Neural progenitor cell (in vitro differentiated cells): ENCODE data around the gene ERMP1. TPM values are rescaled to one million over a fixed set of nuclear protein-coding genes. Genes with fewer than 3 reads are reported as not detected.

Source experiments
- DNase-seq: peaks from one replicate; pipeline ENCODE4 v3.0.0-alpha.2; 2016; ENCODE audit warnings: low spot score
- H2AFZ ChIP-seq: fragments of 200-600 bp; sonication (generic); replicated peaks from 2 replicates; pipeline ENCODE4 v1.6.1; 2016; ENCODE audit warnings: antibody characterized with exemption
- H3F3A ChIP-seq: fragments of 200-600 bp; sonication (generic); 2 replicates; pipeline ENCODE4 v1.6.1; 2016; ENCODE audit warnings: antibody characterized with exemption, low read depth
- H3K27ac ChIP-seq: fragments of 200-600 bp; sonication (generic); 2 replicates; pipeline ENCODE4 v1.5.1; 2016; ENCODE audit warnings: mild to moderate bottlenecking
- H3K27me3 ChIP-seq: fragments of 200-600 bp; sonication (generic); 2 replicates; pipeline ENCODE4 v1.6.1; 2016; ENCODE audit warnings: mild to moderate bottlenecking, moderate library complexity
- H3K36me3 ChIP-seq: fragments of 200-600 bp; sonication (generic); 2 replicates; pipeline ENCODE4 v1.5.1; 2016
- H3K4me1 ChIP-seq: fragments of 200-600 bp; sonication (generic); 2 replicates; pipeline ENCODE4 v1.6.1; 2016; ENCODE audit warnings: mixed run types
- H3K4me2 ChIP-seq: fragments of 200-600 bp; sonication (generic); 2 replicates; pipeline ENCODE4 v1.6.1; 2016
- H3K4me3 ChIP-seq: fragments of 200-600 bp; sonication (generic); 2 replicates; pipeline ENCODE4 v1.5.1; 2016
- H3K79me2 ChIP-seq: fragments of 200-600 bp; sonication (generic); 2 replicates; pipeline ENCODE4 v1.6.1; 2016; ENCODE audit warnings: low read depth
- H3K9ac ChIP-seq: fragments of 200-600 bp; sonication (generic); 2 replicates; pipeline ENCODE4 v1.6.1; 2016
- H3K9me3 ChIP-seq: fragments of 200-600 bp; sonication (generic); 2 replicates; pipeline ENCODE4 v1.5.1; 2016; ENCODE audit warnings: low read depth
- H4K20me1 ChIP-seq: fragments of 200-600 bp; sonication (generic); 2 replicates; pipeline ENCODE4 v1.6.1; 2016; ENCODE audit warnings: low read depth
- H3K27ac Mint-ChIP-seq: 3 replicates; pipeline ENCODE4 v1.8.0; 2021; ENCODE audit warnings: mixed read lengths
- H3K27me3 Mint-ChIP-seq: 2 replicates; pipeline ENCODE4 v1.8.0; 2022; ENCODE audit warnings: low read depth, mild to moderate bottlenecking, inconsistent platforms, moderate library complexity, mixed read lengths; ENCODE audit not compliant: insufficient read depth
- H3K36me3 Mint-ChIP-seq: 3 replicates; pipeline ENCODE4 v1.8.0; 2021; ENCODE audit warnings: mixed read lengths
- H3K4me1 Mint-ChIP-seq: 3 replicates; pipeline ENCODE4 v1.8.0; 2021; ENCODE audit warnings: mixed read lengths
- H3K4me3 Mint-ChIP-seq: 3 replicates; pipeline ENCODE4 v1.8.0; 2021; ENCODE audit warnings: mild to moderate bottlenecking, moderate library complexity, mixed read lengths
- H3K9me3 Mint-ChIP-seq: 3 replicates; pipeline ENCODE4 v1.8.0; 2020; ENCODE audit warnings: mixed read lengths
- CTCF ChIP-seq: fragments of 200-600 bp; sonication (generic); IDR thresholded peaks from 2 replicates; pipeline ENCODE4 v1.5.1; 2017; ENCODE audit warnings: antibody characterized with exemption, mild to moderate bottlenecking
- EZH2 ChIP-seq: fragments of 200-600 bp; sonication (generic); IDR thresholded peaks from 2 replicates; pipeline ENCODE4 v1.6.1; 2017; ENCODE audit warnings: antibody characterized with exemption, mild to moderate bottlenecking, moderate library complexity
- EZH2phosphoT487 ChIP-seq: fragments of 200-600 bp; sonication (generic); IDR thresholded peaks from 2 replicates; pipeline ENCODE4 v1.6.1; 2017; ENCODE audit warnings: antibody characterized with exemption
- total RNA-seq: library from RNA; depleted of rRNA; stranded (reverse); fragments of >200 nt; gene quantifications from 2 replicates; pipeline ENCODE4 v1.2.3, GENCODE V29; 2015; ENCODE audit warnings: low replicate concordance

The ERMP1 gene
- total RNA-seq, 1 donor from 2014 or later, result 25.5 TPM

- TF ChIP-seq EZH2phosphoT487, result no peak
- no peak for TF ChIP-seq CTCF
- Histone ChIP-seq H3K27ac (no peak overlapping the region), H3K4me2 (no peak overlapping the region), H3F3A (no peaks in the 10 kb centered on the region), H3K9ac (no peak overlapping the region), H3K9me3 (no peaks in the 10 kb centered on the region), H2AFZ (no peak overlapping the region), H3K27me3 (no peaks in the 10 kb centered on the region), H3K4me1 (no peaks in the 10 kb centered on the region), H3K4me3 (no peak overlapping the region), H3K79me2 (no peaks in the 10 kb centered on the region), H4K20me1 (no peaks in the 10 kb centered on the region), H3K36me3 (peaks cover 6% of the 10 kb centered on the region)
- DNase-seq, result no peak
- no peak overlapping the region for H3K4me3 Mint-ChIP-seq
- H3K27me3 Mint-ChIP-seq, result no peaks in the 10 kb centered on the region
- H3K36me3 Mint-ChIP-seq, result peaks cover 2% of the 10 kb centered on the region
- no peaks in the 10 kb centered on the region for H3K9me3 Mint-ChIP-seq
- no peak overlapping the region for H3K27ac Mint-ChIP-seq
- H3K4me1 Mint-ChIP-seq, result no peaks in the 10 kb centered on the region
These were observed 21.2 kb downstream of the ERMP1 start for GRCh38 chr9:5811751-5812150.

DNA sequence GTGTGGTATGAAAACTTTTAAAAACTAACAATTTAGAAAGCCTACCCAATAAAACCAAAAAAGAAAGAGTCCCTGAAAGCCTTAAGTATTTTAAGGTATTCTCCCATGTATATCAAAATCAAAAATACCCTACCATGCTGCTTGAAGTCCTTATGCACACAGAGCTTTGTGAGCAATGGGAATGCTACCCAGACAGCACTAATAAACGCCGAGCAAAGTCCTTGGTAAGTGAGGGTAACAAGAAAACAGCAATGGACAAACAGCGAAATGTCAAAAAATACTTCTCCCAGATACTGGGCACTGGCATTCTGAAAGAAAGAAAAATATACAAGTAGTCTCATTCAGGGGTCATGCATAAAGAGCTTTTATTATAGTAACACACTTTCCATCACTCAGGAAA, 27.4 kb downstream of the ERMP1 start:
- H3K79me2 ChIP-seq, result no peaks in the 10 kb centered on the region
- H3K4me3 ChIP-seq, result no peak overlapping the region
- no peaks in the 10 kb centered on the region for H3K36me3 ChIP-seq
- no peaks in the 10 kb centered on the region for H3K9me3 ChIP-seq
- no peaks in the 10 kb centered on the region for H3F3A ChIP-seq
- no peaks in the 10 kb centered on the region for H3K27me3 ChIP-seq
- Mint-ChIP-seq H3K9me3 (no peaks in the 10 kb centered on the region), H3K36me3 (no peaks in the 10 kb centered on the region), H3K4me3 (no peak overlapping the region), H3K4me1 (no peaks in the 10 kb centered on the region), H3K27ac (no peak overlapping the region), H3K27me3 (no peaks in the 10 kb centered on the region)
- no peak overlapping the region for H3K4me2 ChIP-seq
- H2AFZ ChIP-seq, result no peak overlapping the region
- no peak for DNase-seq
- H3K4me1 ChIP-seq, result no peaks in the 10 kb centered on the region
- H4K20me1 ChIP-seq, result no peaks in the 10 kb centered on the region
- no peak for TF ChIP-seq CTCF
- no peak for TF ChIP-seq EZH2
- TF ChIP-seq EZH2phosphoT487, result no peak
- no peak overlapping the region for H3K27ac ChIP-seq
- H3K9ac ChIP-seq, result no peak overlapping the region

DNA sequence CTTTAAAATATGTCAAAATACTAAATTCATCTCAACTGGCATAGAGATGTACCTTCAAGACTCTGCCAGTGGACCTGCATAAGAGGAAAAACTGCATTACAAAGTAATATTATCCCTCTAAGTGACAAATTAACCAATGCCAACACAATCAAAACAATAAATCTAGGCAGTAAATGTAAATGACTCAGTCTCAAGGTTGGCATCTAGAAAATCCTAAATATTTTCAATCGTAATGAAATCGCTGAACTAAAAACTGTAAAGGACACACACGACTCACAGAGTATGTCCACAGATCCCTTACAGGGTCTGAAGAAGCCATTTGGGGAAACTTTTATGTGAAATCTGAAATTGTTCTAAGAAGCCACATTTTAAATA, 31.2 kb downstream of the ERMP1 start:
- Mint-ChIP-seq H3K4me1 (no peaks in the 10 kb centered on the region), H3K9me3 (no peaks in the 10 kb centered on the region), H3K27me3 (no peaks in the 10 kb centered on the region), H3K36me3 (no peaks in the 10 kb centered on the region), H3K27ac (no peak overlapping the region), H3K4me3 (no peak overlapping the region)
- DNase-seq, result no peak
- H3K27me3 ChIP-seq, result no peaks in the 10 kb centered on the region
- H4K20me1 ChIP-seq, result no peaks in the 10 kb centered on the region
- H3K4me3 ChIP-seq, result no peak overlapping the region
- H2AFZ ChIP-seq, result no peak overlapping the region
- H3K36me3 ChIP-seq, result no peaks in the 10 kb centered on the region
- H3K4me2 ChIP-seq, result no peak overlapping the region
- no peak overlapping the region for H3K9ac ChIP-seq
- TF ChIP-seq EZH2phosphoT487 (no peak), CTCF (no peak), EZH2 (no peak)
- no peaks in the 10 kb centered on the region for H3F3A ChIP-seq
- H3K79me2 ChIP-seq, result no peaks in the 10 kb centered on the region
- no peak overlapping the region for H3K27ac ChIP-seq
- no peaks in the 10 kb centered on the region for H3K4me1 ChIP-seq
- no peaks in the 10 kb centered on the region for H3K9me3 ChIP-seq
